ENCODE results near the gene RRP1. TPM values are rescaled to one million over a fixed set of nuclear protein-coding genes. Genes with fewer than 3 reads are reported as not detected.

The RRP1 gene
- polyA plus RNA-seq, 1 of the 3 experiments (the other 2 are of a cell fraction): 22.7 TPM

GRCh38 chr21:43739621-43740435 is 49.5 kb upstream of the RRP1 start:
- Histone ChIP-seq H3K9ac (no peak overlapping the region), H3K9me3 (no peaks in the 10 kb centered on the region), H3K27ac (ENCODE audit: low read depth in 2 of 2, low read length in 1 of 2) (peak overlapping the region in 1 of 2 experiments; percentile 27; a peak in 2 of 4 replicates), H3K79me2 (ENCODE audit: insufficient read depth) (peaks cover 7% of the 10 kb centered on the region; the same call in 1 of the 2 replicates), H3K4me1 (ENCODE audit: control insufficient read depth in 1 of 2, insufficient read depth in 2 of 2, low read depth in 1 of 2, low read length in 1 of 2) (peaks cover 0 to 3% of the 10 kb centered on the region in 2 experiments; a peak in 1 of 4 replicates), H3K4me3 (ENCODE audit: low read depth in 2 of 2, low read length in 1 of 2) (no peak overlapping the region), H3K36me3 (replicated peaks in 1 of 2; ENCODE audit: control insufficient read depth in 1 of 2, insufficient read depth in 2 of 2, low read length in 1 of 2) (peaks cover 9 to 16% of the 10 kb centered on the region in 2 experiments), H3K9me2 (no peaks in the 10 kb centered on the region), H3K4me2 (no peak overlapping the region), H3K27me3 (ENCODE audit: insufficient read depth) (no peaks in the 10 kb centered on the region), H3F3A (replicated peaks; ENCODE audit: insufficient read depth) (peaks cover 14% of the 10 kb centered on the region), H2AFZ (ENCODE audit: low read depth) (no peak overlapping the region), H4K20me1 (ENCODE audit: insufficient read depth) (peaks cover 5% of the 10 kb centered on the region; the same call in 1 of the 2 replicates)
- ChIA-PET CTCF (interaction anchor here (1.4 kb wide), 1 partner anchor 11 kb away, joined by 4 read pairs; no protein-coding TSS in a partner anchor), POLR2A (interaction anchor here (2.0 kb wide), 1 partner anchor 11 kb away, joined by 10 read pairs; no protein-coding TSS in a partner anchor)
- DNase-seq: peak; percentile 53
- WGBS (ENCODE audit: low lambda C conversion rate): 95% methylated on average over 14 of the region's 25 CpGs
- TF ChIP-seq CHD2 (IDR thresholded peaks at IDR 0.05; ENCODE audit: low read length, partially characterized antibody): no peak
- TF ChIP-seq RAD21 (IDR thresholded peaks at IDR 0.05; ENCODE audit: low read length): no peak
- TF ChIP-seq NFIC (IDR thresholded peaks at IDR 0.05; ENCODE audit: borderline replicate concordance): no peak
- TF ChIP-seq RCOR1 (IDR thresholded peaks at IDR 0.05; ENCODE audit: low read length): no peak
- TF ChIP-seq YY1 (IDR thresholded peaks at IDR 0.05; ENCODE audit: low read depth): no peak

GRCh38 chr21:43740497-43741156 is 48.8 kb upstream of the RRP1 start:
- Histone ChIP-seq H2AFZ (ENCODE audit: low read depth) (no peak overlapping the region), H4K20me1 (ENCODE audit: insufficient read depth) (peaks cover 5% of the 10 kb centered on the region; the same call in 1 of the 2 replicates), H3K27ac (ENCODE audit: low read depth in 2 of 2, low read length in 1 of 2) (peak overlapping the region; percentile 24 to 27; a peak in 2 of 4 replicates), H3K4me3 (ENCODE audit: low read depth in 2 of 2, low read length in 1 of 2) (no peak overlapping the region), H3F3A (replicated peaks; ENCODE audit: insufficient read depth) (peaks cover 11% of the 10 kb centered on the region), H3K9me3 (no peaks in the 10 kb centered on the region), H3K9me2 (no peaks in the 10 kb centered on the region), H3K4me1 (ENCODE audit: control insufficient read depth in 1 of 2, insufficient read depth in 2 of 2, low read depth in 1 of 2, low read length in 1 of 2) (peaks cover 0 to 3% of the 10 kb centered on the region in 2 experiments; a peak in 1 of 4 replicates), H3K36me3 (replicated peaks in 1 of 2; ENCODE audit: control insufficient read depth in 1 of 2, insufficient read depth in 2 of 2, low read length in 1 of 2) (peaks cover 9 to 19% of the 10 kb centered on the region in 2 experiments), H3K4me2 (no peak overlapping the region), H3K9ac (no peak overlapping the region), H3K27me3 (ENCODE audit: insufficient read depth) (no peaks in the 10 kb centered on the region), H3K79me2 (ENCODE audit: insufficient read depth) (peaks cover 7% of the 10 kb centered on the region; the same call in 1 of the 2 replicates)
- WGBS (ENCODE audit: low lambda C conversion rate): 73% methylated on average over 16 of the region's 25 CpGs
- no peak for TF ChIP-seq RAD21 (IDR thresholded peaks at IDR 0.05; ENCODE audit: low read length)
- TF ChIP-seq EP300 (IDR thresholded peaks at IDR 0.05; ENCODE audit: borderline replicate concordance in 1 of 2, low read depth in 1 of 2, low read length in 1 of 2): no peak
- TF ChIP-seq ZBTB33 (IDR thresholded peaks at IDR 0.05; ENCODE audit: borderline replicate concordance, low read depth): no peak
- no peak for TF ChIP-seq ELF1 (IDR thresholded peaks at IDR 0.05)
- TF ChIP-seq TCF12 (IDR thresholded peaks at IDR 0.05): no peak
- TF ChIP-seq MEF2A (IDR thresholded peaks at IDR 0.05; ENCODE audit: borderline replicate concordance, low read depth): no peak
- TF ChIP-seq FOSL2 (IDR thresholded peaks at IDR 0.05; ENCODE audit: borderline replicate concordance, low read depth): no peak
- TF ChIP-seq EZH2phosphoT487 (IDR thresholded peaks at IDR 0.05; ENCODE audit: borderline replicate concordance, low read depth): no peak
- no peak for TF ChIP-seq NRF1 (IDR thresholded peaks at IDR 0.05; ENCODE audit: low read depth, low read length)
- no peak for TF ChIP-seq RFX5 (IDR thresholded peaks at IDR 0.05; ENCODE audit: low read length)
- TF ChIP-seq SMC3 (IDR thresholded peaks at IDR 0.05; ENCODE audit: low read depth, low read length): no peak
- no peak for TF ChIP-seq TEAD4 (IDR thresholded peaks at IDR 0.05; ENCODE audit: borderline replicate concordance, insufficient read depth)
- no peak for TF ChIP-seq USF2 (IDR thresholded peaks at IDR 0.05; ENCODE audit: borderline replicate concordance, low read depth, low read length)
- ChIA-PET CTCF (interaction anchor here (1.0 to 1.2 kb wide), 3 partner anchors 11 to 49 kb away, joined by 3 to 4 read pairs (median 4); partner anchors contain the start of gene RRP1), POLR2A (interaction anchor here (0.8 to 2.0 kb wide), 2 partner anchors 9 to 12 kb away, joined by 4 to 10 read pairs; no protein-coding TSS in a partner anchor)
- peak; percentile 89 for DNase-seq
